ENCODE results near the gene WDR83. TPM values are rescaled to one million over a fixed set of nuclear protein-coding genes. Genes with fewer than 3 reads are reported as not detected.

The WDR83 gene
- total RNA-seq, 1 donor from 2014 or later: 11.0 TPM

GRCh38 chr19:12646551-12646950, 20.1 kb upstream of the WDR83 start:
- H3K9ac ChIP-seq: no peak overlapping the region
- H3K9me3 ChIP-seq (ENCODE audit: low read depth): no peaks in the 10 kb centered on the region
- no peaks in the 10 kb centered on the region for H3K4me1 Mint-ChIP-seq
- peaks cover 1% of the 10 kb centered on the region for H3K27me3 Mint-ChIP-seq (ENCODE audit: insufficient read depth, low read depth)
- H3K36me3 Mint-ChIP-seq: peaks cover 18% of the 10 kb centered on the region
- no peak overlapping the region for H2AFZ ChIP-seq (replicated peaks)
- H3K4me2 ChIP-seq: no peak overlapping the region
- H3K27ac Mint-ChIP-seq: no peak overlapping the region
- no peaks in the 10 kb centered on the region for H3K36me3 ChIP-seq
- no peak overlapping the region for H3K4me3 Mint-ChIP-seq
- no peak overlapping the region for H3K4me3 ChIP-seq
- H3K4me1 ChIP-seq: no peaks in the 10 kb centered on the region
- no peaks in the 10 kb centered on the region for H3K27me3 ChIP-seq
- no peaks in the 10 kb centered on the region for H4K20me1 ChIP-seq (ENCODE audit: low read depth)
- TF ChIP-seq EZH2phosphoT487 (IDR thresholded peaks at IDR 0.05): no peak
- TF ChIP-seq EZH2 (IDR thresholded peaks at IDR 0.05): no peak
- no peak for TF ChIP-seq CTCF (IDR thresholded peaks at IDR 0.05)
- H3K27ac ChIP-seq: no peak overlapping the region
- DNase-seq (ENCODE audit: low spot score): no peak
- no peaks in the 10 kb centered on the region for H3K79me2 ChIP-seq (ENCODE audit: low read depth)
- H3F3A ChIP-seq (ENCODE audit: low read depth): no peaks in the 10 kb centered on the region
- peaks cover 2% of the 10 kb centered on the region for H3K9me3 Mint-ChIP-seq

GRCh38 chr19:12647047-12647446, 19.6 kb upstream of the WDR83 start:
- Histone ChIP-seq H3K9ac (no peak overlapping the region), H3K27me3 (no peaks in the 10 kb centered on the region), H3K79me2 (ENCODE audit: low read depth) (no peaks in the 10 kb centered on the region), H4K20me1 (ENCODE audit: low read depth) (no peaks in the 10 kb centered on the region), H3K4me1 (no peaks in the 10 kb centered on the region), H3K27ac (no peak overlapping the region), H3K4me2 (no peak overlapping the region), H2AFZ (replicated peaks) (no peak overlapping the region), H3K9me3 (ENCODE audit: low read depth) (no peaks in the 10 kb centered on the region), H3F3A (ENCODE audit: low read depth) (no peaks in the 10 kb centered on the region), H3K4me3 (no peak overlapping the region), H3K36me3 (no peaks in the 10 kb centered on the region)
- H3K4me1 Mint-ChIP-seq: no peaks in the 10 kb centered on the region
- peaks cover 20% of the 10 kb centered on the region for H3K36me3 Mint-ChIP-seq
- no peaks in the 10 kb centered on the region for H3K27me3 Mint-ChIP-seq (ENCODE audit: insufficient read depth, low read depth)
- no peak overlapping the region for H3K4me3 Mint-ChIP-seq
- no peak for TF ChIP-seq EZH2 (IDR thresholded peaks at IDR 0.05)
- DNase-seq (ENCODE audit: low spot score): no peak
- peaks cover 2% of the 10 kb centered on the region for H3K9me3 Mint-ChIP-seq
- no peak overlapping the region for H3K27ac Mint-ChIP-seq

- Histone ChIP-seq H3K79me2 (ENCODE audit: low read depth) (no peaks in the 10 kb centered on the region), H3K4me1 (no peaks in the 10 kb centered on the region), H2AFZ (replicated peaks) (no peak overlapping the region), H3K9me3 (ENCODE audit: low read depth) (no peaks in the 10 kb centered on the region), H3K4me2 (no peak overlapping the region), H3K36me3 (no peaks in the 10 kb centered on the region), H4K20me1 (ENCODE audit: low read depth) (no peaks in the 10 kb centered on the region), H3K4me3 (no peak overlapping the region), H3F3A (ENCODE audit: low read depth) (no peaks in the 10 kb centered on the region), H3K27me3 (no peaks in the 10 kb centered on the region), H3K9ac (no peak overlapping the region), H3K27ac (no peak overlapping the region)
- Mint-ChIP-seq H3K27ac (no peak overlapping the region), H3K4me1 (no peaks in the 10 kb centered on the region), H3K4me3 (no peak overlapping the region), H3K36me3 (peaks cover 17% of the 10 kb centered on the region), H3K9me3 (peaks cover 2% of the 10 kb centered on the region), H3K27me3 (ENCODE audit: insufficient read depth, low read depth) (no peaks in the 10 kb centered on the region)
- peak; percentile 60 for DNase-seq (ENCODE audit: low spot score)
- TF ChIP-seq EZH2 (IDR thresholded peaks at IDR 0.05) (no peak), EZH2phosphoT487 (IDR thresholded peaks at IDR 0.05) (no peak), CTCF (IDR thresholded peaks at IDR 0.05) (no peak)
These were observed 19.0 kb upstream of the WDR83 start for GRCh38 chr19:12647490-12648071.

- Mint-ChIP-seq H3K27me3 (ENCODE audit: insufficient read depth, low read depth) (no peaks in the 10 kb centered on the region), H3K27ac (no peak overlapping the region)
- no peak for DNase-seq (ENCODE audit: low spot score)
These were observed 18.5 kb upstream of the WDR83 start for GRCh38 chr19:12648088-12648487.

More at GRCh38 chr19:12648088-12648487, 18.5 kb upstream of the WDR83 start:
- TF ChIP-seq CTCF (IDR thresholded peaks at IDR 0.05) (peak; percentile 13), EZH2 (IDR thresholded peaks at IDR 0.05) (no peak)
- Histone ChIP-seq H3K27ac (no peak overlapping the region), H3K36me3 (no peaks in the 10 kb centered on the region), H4K20me1 (ENCODE audit: low read depth) (no peaks in the 10 kb centered on the region), H3K27me3 (no peaks in the 10 kb centered on the region), H2AFZ (replicated peaks) (no peak overlapping the region), H3K9ac (no peak overlapping the region), H3K9me3 (ENCODE audit: low read depth) (no peaks in the 10 kb centered on the region), H3K4me1 (no peaks in the 10 kb centered on the region), H3F3A (ENCODE audit: low read depth) (no peaks in the 10 kb centered on the region), H3K4me3 (no peak overlapping the region), H3K79me2 (ENCODE audit: low read depth) (no peaks in the 10 kb centered on the region), H3K4me2 (no peak overlapping the region)
- Mint-ChIP-seq H3K4me3 (no peak overlapping the region), H3K36me3 (peaks cover 17% of the 10 kb centered on the region), H3K9me3 (peaks cover 2% of the 10 kb centered on the region), H3K4me1 (no peaks in the 10 kb centered on the region)
